Smooth muscle cell of the coronary artery (primary cell): ENCODE results near the gene PCK1. TPM values are rescaled to one million over a fixed set of nuclear protein-coding genes. Genes with fewer than 3 reads are reported as not detected.

Source experiments
- total RNA-seq: library from RNA; depleted of rRNA; stranded (reverse); fragments of >200 nt; gene quantifications from 2 replicates; pipeline ENCODE4 v1.2.3, GENCODE V29; 2014; ENCODE audit warnings: low replicate concordance

The PCK1 gene
- not detected in 2 replicates for total RNA-seq

GRCh38 chr20:57560554-57561355 lies at the start of gene PCK1:
TSS of gene PCK1 (plus strand) at chr20:57561110. CDS start at chr20:57561412, 302 bp downstream.

GRCh38 chr20:57524511-57525176 lies 36.3 kb upstream of the PCK1 start, which contains the start of gene CTCFL:
TSS of gene CTCFL (minus strand) at chr20:57525140. CDS start at chr20:57524205, 935 bp downstream.

Other genes starting within 250 kb of the PCK1 start
- not detected in 2 replicates for gene SPO11, start 231.3 kb upstream of the PCK1 start, total RNA-seq
- 26.7 and 33.3 TPM in 2 replicates for gene RAE1, start 209.9 kb upstream of the PCK1 start, total RNA-seq
- 3.6 and 11.7 TPM in 2 replicates for gene RBM38, start 169.7 kb upstream of the PCK1 start, total RNA-seq
- not detected in 2 replicates for gene CTCFL, start 36.0 kb upstream of the PCK1 start, total RNA-seq
- not detected in 2 replicates for gene ZBP1, start 59.3 kb downstream of the PCK1 start, total RNA-seq
- 1.3 and 11.0 TPM in 2 replicates for gene PMEPA1, start 148.9 kb downstream of the PCK1 start, total RNA-seq